AG10803 (cell line): ENCODE results near the gene UBTD1.

Experiments
- DNase-seq: peaks from one replicate; pipeline ENCODE4 v3.0.0; 2010; ENCODE audit warnings: low read depth
- H3K4me3 ChIP-seq: 2 replicates; pipeline ENCODE4 v1.5.1; 2011; ENCODE audit warnings: mild to moderate bottlenecking, low read length, control low read depth
- CTCF ChIP-seq: conservative IDR thresholded peaks from 2 replicates; pipeline ENCODE4 v1.5.1; 2011; ENCODE audit warnings: mild to moderate bottlenecking, low read length, control low read depth, inconsistent platforms

The UBTD1 gene

DNA sequence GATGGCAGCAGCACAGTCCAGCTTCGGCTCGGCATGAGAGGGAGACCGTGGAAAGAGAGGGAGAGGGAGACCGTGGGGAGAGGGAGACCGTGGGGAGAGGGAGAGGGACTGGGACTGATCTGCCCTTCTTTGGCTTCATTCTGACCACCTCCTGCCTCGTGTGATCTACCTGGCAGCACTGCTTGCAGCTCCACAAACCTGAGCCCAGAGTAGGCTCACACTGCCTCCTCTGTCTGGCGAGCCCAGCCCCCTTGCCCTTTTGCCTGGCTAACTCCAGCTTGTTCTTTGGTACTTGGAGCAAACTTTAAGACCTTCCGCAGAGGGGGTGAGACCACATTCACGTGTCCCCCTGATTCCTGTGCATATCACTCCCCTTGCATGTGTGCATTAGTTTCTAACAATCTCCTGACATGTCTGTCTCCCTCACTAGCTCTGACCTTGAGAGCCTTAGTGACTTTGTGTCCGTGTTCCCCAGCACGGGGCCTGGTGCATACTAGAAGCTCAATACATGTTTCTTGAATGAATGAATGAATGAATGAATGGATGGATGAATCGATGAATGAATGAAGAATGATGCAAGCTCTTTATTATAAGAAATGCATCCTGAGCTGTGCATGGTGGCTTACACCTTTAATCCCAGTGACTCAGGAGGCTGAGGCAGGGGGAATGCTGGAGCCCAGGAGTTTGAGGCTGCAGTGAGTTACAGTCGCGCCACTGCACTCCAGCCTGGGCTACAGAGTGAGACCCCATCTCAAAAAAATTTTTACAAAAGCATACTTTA is 31.2 kb downstream of the UBTD1 start:
- DNase-seq: no peak
- no peak for TF ChIP-seq CTCF
- no peak overlapping the region for H3K4me3 ChIP-seq

DNA sequence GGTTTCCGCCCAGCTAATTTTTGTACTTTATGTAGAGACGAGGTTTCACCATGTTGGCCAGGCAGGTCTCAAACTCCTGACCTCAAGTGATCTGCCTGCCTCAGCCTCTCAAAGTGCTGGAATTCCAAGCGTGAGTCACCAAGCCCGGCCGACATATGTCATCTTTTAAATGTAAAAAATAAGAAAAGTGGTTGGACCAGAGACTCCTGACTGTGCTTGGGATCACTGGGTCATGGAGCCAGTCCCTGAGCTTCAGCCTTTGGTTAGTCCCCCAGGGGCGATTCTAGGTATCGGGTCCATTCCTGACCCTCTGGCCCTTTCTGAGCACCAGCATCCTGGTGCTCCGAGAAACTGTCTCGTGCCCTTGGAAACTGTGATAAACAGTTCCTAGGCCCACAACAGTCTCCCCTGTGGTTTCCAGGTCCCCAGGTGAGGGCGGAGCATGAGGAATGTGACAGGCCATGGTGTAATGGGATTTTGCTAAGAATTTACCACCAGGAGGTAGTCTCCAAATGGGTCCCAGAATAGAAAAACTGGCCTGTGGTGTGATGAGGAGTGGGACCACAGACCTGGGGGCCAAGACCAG is 32.8 kb downstream of the UBTD1 start:
- no peak overlapping the region for H3K4me3 ChIP-seq

GRCh38 chr10:97532935-97533671 is 34.4 kb downstream of the UBTD1 start:
- peak; percentile 46 for DNase-seq
- TF ChIP-seq CTCF: no peak

More for the DNA sequence above, 32.8 kb downstream of the UBTD1 start:
- no peak for DNase-seq
- TF ChIP-seq CTCF: no peak

GRCh38 chr10:97533888-97534287 is 35.2 kb downstream of the UBTD1 start:
- no peak for TF ChIP-seq CTCF
- no peak overlapping the region for H3K4me3 ChIP-seq
- no peak for DNase-seq

More at GRCh38 chr10:97532935-97533671, 34.4 kb downstream of the UBTD1 start:
- no peak overlapping the region for H3K4me3 ChIP-seq

DNA sequence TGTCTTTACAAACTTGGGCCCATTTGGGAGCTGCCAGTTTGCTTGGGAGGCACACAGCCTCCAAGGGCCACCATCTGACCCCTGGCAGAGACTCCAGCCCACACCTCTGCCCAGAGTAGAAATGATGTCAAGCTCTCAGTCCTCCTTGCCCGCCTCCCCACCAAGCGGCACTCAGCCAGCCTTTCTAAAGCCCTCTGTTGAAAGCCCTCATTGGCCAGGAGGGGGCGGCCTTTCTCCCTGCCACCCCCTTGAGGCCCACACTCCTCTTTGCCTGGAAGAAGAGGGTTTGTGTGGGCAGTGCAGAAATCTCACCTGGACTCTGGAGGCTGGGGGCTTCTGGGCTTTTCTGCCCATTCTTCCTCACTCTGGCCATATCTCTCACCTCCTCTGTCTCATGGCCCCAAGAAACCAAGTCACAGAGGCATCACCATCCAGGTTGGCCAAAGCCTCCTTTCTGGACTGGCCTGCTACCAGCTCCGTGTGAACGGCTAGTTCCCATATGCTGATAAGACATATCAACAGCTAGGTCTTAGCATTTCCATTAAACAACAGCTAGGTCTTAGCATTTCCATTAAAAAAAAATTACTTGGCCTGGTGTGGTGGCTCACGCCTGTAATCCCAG is 36.1 kb downstream of the UBTD1 start:
- DNase-seq: no peak
- no peak overlapping the region for H3K4me3 ChIP-seq

More for the DNA sequence above, 36.1 kb downstream of the UBTD1 start:
- TF ChIP-seq CTCF: peak; percentile 52
